Esophagus muscularis mucosa (tissue), 4 donors: Measurements from ENCODE around the gene HS3ST5. TPM values are rescaled to one million over a fixed set of nuclear protein-coding genes. Genes with fewer than 3 reads are reported as not detected.

ENCODE experiments used
- DNase-seq: peaks from one replicate; pipeline ENCODE4 v3.0.0-alpha.2; 2017; ENCODE audit errors: extremely low spot score
- H3K27ac ChIP-seq, 4 donors: fragments of 200-600 bp; sonication (generic); replicated peaks in 1 of 4; 1 replicate in 3 of 4; 2 replicates in 1 of 4; pipeline ENCODE4 v1.5.1; 2016 to 2019; ENCODE audit warnings: mild to moderate bottlenecking in 1 of 4
- H3K27me3 ChIP-seq, 4 donors: fragments of 200-600 bp; sonication (generic); one replicate each; pipeline versions ENCODE4 v1.5.1 to v1.6.0; 2016 to 2019
- H3K36me3 ChIP-seq, 4 donors: fragments of 200-600 bp; sonication (generic); one replicate each; pipeline ENCODE4 v1.5.1; 2016 to 2019
- H3K4me1 ChIP-seq, 4 donors: fragments of 200-600 bp; sonication (generic); one replicate each; pipeline ENCODE4 v1.5.1; 2016 to 2019
- H3K4me3 ChIP-seq, 4 donors: fragments of 200-600 bp; sonication (generic); 1 replicate in 2 of 4; 2 replicates in 2 of 4; pipeline ENCODE4 v1.5.1; 2016 to 2019; ENCODE audit warnings: mild to moderate bottlenecking in 4 of 4, moderate library complexity in 1 of 4
- H3K9me3 ChIP-seq, 4 donors: fragments of 200-600 bp; sonication (generic); 1 replicate in 3 of 4; 2 replicates in 1 of 4; pipeline ENCODE4 v1.5.1; 2016 to 2019
- EP300 ChIP-seq: sonication (generic); formaldehyde crosslinking; IDR thresholded peaks from one replicate; pipeline ENCODE4 v1.6.1; 2017; ENCODE audit warnings: antibody characterized with exemption
- POLR2A ChIP-seq: fragments of 450-650 bp; IDR thresholded peaks from one replicate; pipeline ENCODE4 v1.6.1; 2017; ENCODE audit warnings: antibody characterized with exemption, moderate library complexity, mild to moderate bottlenecking, low read depth
- POLR2AphosphoS5 ChIP-seq, 2 donors: sonication (generic); formaldehyde crosslinking; IDR thresholded peaks; one replicate each; pipeline ENCODE4 v1.6.1; 2017; ENCODE audit warnings: antibody characterized with exemption in 2 of 2
- WGBS: methylation state at CpG from one replicate; pipeline ENCODE4 v1.1.5; 2018; 5-methylcytosine and 5-hydroxymethylcytosine counted together
- intact Hi-C: fragments of 100-400 bp; cut with DNase I; formaldehyde crosslinking; loops from one replicate; pipeline ENCODE4 v1.15.1; 2023
- total RNA-seq, 4 donors: library from RNA; depleted of rRNA; stranded (reverse); fragments of >200 nt; gene quantifications; one replicate each; pipeline versions ENCODE4 v1.1.0 to v1.2.1, GENCODE V29; 2016
- TF ChIP-seq, protein P1 (sequence below), 3 experiments: fragments of 200-600 bp in 2 of 3; fragments of 450-650 bp in 1 of 3; sonication (generic) in 2 of 3; IDR thresholded peaks; one replicate each; pipeline ENCODE4 v1.5.1; 2017 to 2019; ENCODE audit warnings: antibody characterized with exemption in 3 of 3, mild to moderate bottlenecking in 2 of 3, moderate library complexity in 1 of 3

HS3ST5 gene
- total RNA-seq, 4 donors from 2014 or later: 0.13 to 0.33 TPM; not detected in 2

GRCh38 chr6:114377881-114378280 lies 35.1 kb upstream of the HS3ST5 start:
- TF ChIP-seq POLR2AphosphoS5 (IDR thresholded peaks at IDR 0.05) (no peak), EP300 (no peak), POLR2A (no peak)
- TF ChIP-seq, protein P1, sequence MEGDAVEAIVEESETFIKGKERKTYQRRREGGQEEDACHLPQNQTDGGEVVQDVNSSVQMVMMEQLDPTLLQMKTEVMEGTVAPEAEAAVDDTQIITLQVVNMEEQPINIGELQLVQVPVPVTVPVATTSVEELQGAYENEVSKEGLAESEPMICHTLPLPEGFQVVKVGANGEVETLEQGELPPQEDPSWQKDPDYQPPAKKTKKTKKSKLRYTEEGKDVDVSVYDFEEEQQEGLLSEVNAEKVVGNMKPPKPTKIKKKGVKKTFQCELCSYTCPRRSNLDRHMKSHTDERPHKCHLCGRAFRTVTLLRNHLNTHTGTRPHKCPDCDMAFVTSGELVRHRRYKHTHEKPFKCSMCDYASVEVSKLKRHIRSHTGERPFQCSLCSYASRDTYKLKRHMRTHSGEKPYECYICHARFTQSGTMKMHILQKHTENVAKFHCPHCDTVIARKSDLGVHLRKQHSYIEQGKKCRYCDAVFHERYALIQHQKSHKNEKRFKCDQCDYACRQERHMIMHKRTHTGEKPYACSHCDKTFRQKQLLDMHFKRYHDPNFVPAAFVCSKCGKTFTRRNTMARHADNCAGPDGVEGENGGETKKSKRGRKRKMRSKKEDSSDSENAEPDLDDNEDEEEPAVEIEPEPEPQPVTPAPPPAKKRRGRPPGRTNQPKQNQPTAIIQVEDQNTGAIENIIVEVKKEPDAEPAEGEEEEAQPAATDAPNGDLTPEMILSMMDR (IDR thresholded peaks at IDR 0.05): no peak
- DNase-seq: no peak
- Histone ChIP-seq H3K27ac (no peak overlapping the region), H3K9me3 (no peaks in the 10 kb centered on the region), H3K36me3 (no peaks in the 10 kb centered on the region), H3K4me3 (no peak overlapping the region), H3K27me3 (no peaks in the 10 kb centered on the region), H3K4me1 (peaks cover 0 to 9% (median 8%) of the 10 kb centered on the region in 4 donors)
- intact Hi-C loops: no loop called here
- 53% methylated on average over 3 of the region's 3 CpGs for WGBS

- H3K27ac ChIP-seq: no peak overlapping the region
- H3K36me3 ChIP-seq: no peaks in the 10 kb centered on the region
- H3K4me3 ChIP-seq: no peak overlapping the region
- no peak for TF ChIP-seq POLR2AphosphoS5 (IDR thresholded peaks at IDR 0.05)
- TF ChIP-seq POLR2A: no peak
- TF ChIP-seq EP300: no peak
- TF ChIP-seq, protein P1 (IDR thresholded peaks at IDR 0.05): no peak
- WGBS: 78% methylated on average over 2 of the region's 2 CpGs
- intact Hi-C loops: no loop called here
- H3K27me3 ChIP-seq: no peaks in the 10 kb centered on the region
- no peaks in the 10 kb centered on the region for H3K9me3 ChIP-seq
- H3K4me1 ChIP-seq: peaks cover 0 to 5% (median 0%) of the 10 kb centered on the region in 4 donors
- no peak for DNase-seq
Measured at GRCh38 chr6:114376611-114377175, 33.9 kb upstream of the HS3ST5 start.

DNA sequence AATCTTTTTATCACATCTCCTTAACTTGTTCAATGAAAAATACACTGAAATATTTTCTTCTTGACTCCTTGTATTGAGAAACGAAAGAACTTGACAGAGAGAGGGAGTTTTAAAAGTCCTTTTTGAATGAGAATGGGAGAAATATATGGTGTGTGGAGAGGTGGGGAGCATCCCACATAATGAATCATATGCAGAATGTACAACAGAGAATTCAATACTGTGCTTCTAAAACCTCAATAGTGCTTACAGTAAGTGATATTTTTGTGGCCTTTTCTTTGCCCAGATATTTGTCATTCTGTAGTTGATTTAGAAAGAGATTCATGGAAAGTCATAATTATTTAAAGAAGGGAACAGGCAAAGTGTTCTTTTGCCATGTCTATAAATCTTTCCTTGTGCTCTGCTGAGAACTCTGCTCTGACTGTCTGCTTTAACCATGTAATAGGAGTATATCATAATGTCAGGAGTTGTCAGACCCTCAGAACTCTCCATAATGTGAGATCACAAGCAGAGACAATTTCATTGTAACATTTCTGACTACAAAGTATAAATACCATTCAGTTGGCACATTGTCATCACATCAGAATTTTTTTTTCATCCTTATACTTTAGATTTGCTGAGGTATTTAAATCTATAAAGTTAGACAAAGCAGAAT lies 32.8 kb upstream of the HS3ST5 start:
- Histone ChIP-seq H3K27ac (no peak overlapping the region), H3K4me1 (peaks cover 0 to 5% (median 0%) of the 10 kb centered on the region in 4 donors), H3K4me3 (no peak overlapping the region), H3K36me3 (no peaks in the 10 kb centered on the region), H3K9me3 (no peaks in the 10 kb centered on the region), H3K27me3 (no peaks in the 10 kb centered on the region)
- intact Hi-C loops: no loop called here
- no peak for DNase-seq
- TF ChIP-seq POLR2A: no peak
- TF ChIP-seq EP300: no peak
- no peak for TF ChIP-seq POLR2AphosphoS5 (IDR thresholded peaks at IDR 0.05)
- TF ChIP-seq, protein P1 (IDR thresholded peaks at IDR 0.05): no peak
- 35% methylated on average over 1 of the region's 1 CpG for WGBS

- Histone ChIP-seq H3K4me1 (peaks cover 0 to 10% (median 6%) of the 10 kb centered on the region in 4 donors), H3K4me3 (no peak overlapping the region), H3K27ac (no peak overlapping the region), H3K36me3 (no peaks in the 10 kb centered on the region), H3K27me3 (no peaks in the 10 kb centered on the region), H3K9me3 (no peaks in the 10 kb centered on the region)
- WGBS: 82% methylated on average over 1 of the region's 1 CpG
- TF ChIP-seq, protein P1 (IDR thresholded peaks at IDR 0.05): no peak
- no peak for TF ChIP-seq POLR2AphosphoS5 (IDR thresholded peaks at IDR 0.05)
- no peak for TF ChIP-seq POLR2A
- no peak for TF ChIP-seq EP300
- intact Hi-C loops: no loop called here
- DNase-seq: no peak
Measured at GRCh38 chr6:114367315-114367961, 24.6 kb upstream of the HS3ST5 start.
